Endothelial cell (in vitro differentiated cells): ENCODE measurements around the gene TBC1D9. TPM values are rescaled to one million over a fixed set of nuclear protein-coding genes. Genes with fewer than 3 reads are reported as not detected.

Experiments
- DNase-seq: peaks from one replicate; pipeline ENCODE4 v3.0.0; 2021; ENCODE audit warnings: low spot score
- H3K27ac Mint-ChIP-seq: one replicate; pipeline ENCODE4 v1.8.0; 2021; ENCODE audit warnings: mixed read lengths, inconsistent platforms; ENCODE audit not compliant: unreplicated experiment
- H3K27me3 Mint-ChIP-seq: one replicate; pipeline ENCODE4 v1.8.0; 2021; ENCODE audit warnings: mild to moderate bottlenecking, moderate library complexity, mixed read lengths, inconsistent platforms; ENCODE audit not compliant: unreplicated experiment
- H3K36me3 Mint-ChIP-seq: one replicate; pipeline ENCODE4 v1.8.0; 2021; ENCODE audit warnings: mild to moderate bottlenecking, low read depth, mixed read lengths, inconsistent platforms; ENCODE audit not compliant: unreplicated experiment
- H3K4me1 Mint-ChIP-seq: one replicate; pipeline ENCODE4 v1.8.0; 2021; ENCODE audit warnings: mild to moderate bottlenecking, mixed read lengths, inconsistent platforms; ENCODE audit not compliant: unreplicated experiment
- H3K4me3 Mint-ChIP-seq: one replicate; pipeline ENCODE4 v1.8.0; 2021; ENCODE audit warnings: mild to moderate bottlenecking, mixed read lengths, inconsistent platforms; ENCODE audit not compliant: unreplicated experiment
- H3K9me3 Mint-ChIP-seq: one replicate; pipeline ENCODE4 v1.8.0; 2021; ENCODE audit warnings: mixed read lengths, inconsistent platforms; ENCODE audit not compliant: unreplicated experiment
- CTCF ChIP-seq: fragments of 200-600 bp; sonication (generic); IDR thresholded peaks from one replicate; pipeline ENCODE4 v1.5.0; 2021; ENCODE audit warnings: antibody characterized with exemption; ENCODE audit not compliant: unreplicated experiment
- total RNA-seq: library from RNA; stranded (reverse); fragmentation: NEBNext Ultra II Directional; extraction: Animal tissue kit (Norgen Biotek cat#: 25700); gene quantifications from one replicate; pipeline ENCODE4 v1.2.1, GENCODE V29; 2021; ENCODE audit not compliant: unreplicated experiment

TBC1D9 gene
- total RNA-seq, 1 donor from 2014 or later, result 25.5 TPM

- no peak for TF ChIP-seq CTCF
- Mint-ChIP-seq H3K9me3 (no peaks in the 10 kb centered on the region), H3K4me1 (peaks cover 33% of the 10 kb centered on the region), H3K4me3 (no peak overlapping the region), H3K36me3 (no peaks in the 10 kb centered on the region), H3K27ac (no peak overlapping the region), H3K27me3 (peaks cover 7% of the 10 kb centered on the region)
- no peak for DNase-seq
Observed at GRCh38 chr4:140736669-140737343, 19.4 kb downstream of the TBC1D9 start.

GRCh38 chr4:140735779-140736391 lies 20.3 kb downstream of the TBC1D9 start:
- peaks cover 32% of the 10 kb centered on the region for H3K4me1 Mint-ChIP-seq
- no peak for TF ChIP-seq CTCF
- H3K27ac Mint-ChIP-seq, result no peak overlapping the region
- DNase-seq, result no peak
- no peaks in the 10 kb centered on the region for H3K36me3 Mint-ChIP-seq
- no peaks in the 10 kb centered on the region for H3K9me3 Mint-ChIP-seq
- H3K27me3 Mint-ChIP-seq, result peaks cover 5% of the 10 kb centered on the region
- peak overlapping the region; percentile 61 for H3K4me3 Mint-ChIP-seq

- H3K9me3 Mint-ChIP-seq, result no peaks in the 10 kb centered on the region
- peaks cover 26% of the 10 kb centered on the region for H3K4me1 Mint-ChIP-seq
- no peak overlapping the region for H3K27ac Mint-ChIP-seq
- no peak for DNase-seq
- no peaks in the 10 kb centered on the region for H3K36me3 Mint-ChIP-seq
- peaks cover 5% of the 10 kb centered on the region for H3K27me3 Mint-ChIP-seq
- H3K4me3 Mint-ChIP-seq, result no peak overlapping the region
- TF ChIP-seq CTCF, result no peak
Observed at GRCh38 chr4:140735317-140735716, 20.9 kb downstream of the TBC1D9 start.

- Mint-ChIP-seq H3K36me3 (no peaks in the 10 kb centered on the region), H3K4me1 (peaks cover 18% of the 10 kb centered on the region), H3K27me3 (peaks cover 5% of the 10 kb centered on the region), H3K4me3 (no peak overlapping the region), H3K27ac (no peak overlapping the region), H3K9me3 (no peaks in the 10 kb centered on the region)
- DNase-seq, result no peak
- TF ChIP-seq CTCF, result no peak
Observed at GRCh38 chr4:140732780-140733179, 23.4 kb downstream of the TBC1D9 start.

- no peak for DNase-seq
- peaks cover 2% of the 10 kb centered on the region for H3K27me3 Mint-ChIP-seq
- no peaks in the 10 kb centered on the region for H3K9me3 Mint-ChIP-seq
- H3K4me3 Mint-ChIP-seq, result no peak overlapping the region
- TF ChIP-seq CTCF, result no peak
- peaks cover 6% of the 10 kb centered on the region for H3K4me1 Mint-ChIP-seq
- no peak overlapping the region for H3K27ac Mint-ChIP-seq
- no peaks in the 10 kb centered on the region for H3K36me3 Mint-ChIP-seq
Observed at GRCh38 chr4:140729344-140730049, 26.7 kb downstream of the TBC1D9 start.
